ENCODE data around the gene PXK.

PXK gene

GRCh38 chr3:58466899-58467563 is 134.3 kb downstream of the PXK start:
- no peak for DNase-seq

GRCh38 chr3:58469096-58469495 is 136.4 kb downstream of the PXK start:
- DNase-seq = no peak

GRCh38 chr3:58470363-58471024 is 137.8 kb downstream of the PXK start:
- no peak for DNase-seq

- no peak for DNase-seq
These were observed 138.6 kb downstream of the PXK start for GRCh38 chr3:58471025-58471887.

GRCh38 chr3:58473275-58473674 is 140.6 kb downstream of the PXK start:
- no peak for DNase-seq

GRCh38 chr3:58474348-58474911 is 141.7 kb downstream of the PXK start:
- DNase-seq = no peak

GRCh38 chr3:58474967-58475578 is 142.4 kb downstream of the PXK start:
- DNase-seq = no peak

Data from C1 segment of cervical spinal cord (tissue), 14 donors.